ENCODE data around the gene IER5L. TPM values are rescaled to one million over a fixed set of nuclear protein-coding genes. Genes with fewer than 3 reads are reported as not detected.

IER5L gene
- total and polyA plus RNA-seq, 4 donors = 12.6 to 31.5 (median 24.1) TPM

DNA sequence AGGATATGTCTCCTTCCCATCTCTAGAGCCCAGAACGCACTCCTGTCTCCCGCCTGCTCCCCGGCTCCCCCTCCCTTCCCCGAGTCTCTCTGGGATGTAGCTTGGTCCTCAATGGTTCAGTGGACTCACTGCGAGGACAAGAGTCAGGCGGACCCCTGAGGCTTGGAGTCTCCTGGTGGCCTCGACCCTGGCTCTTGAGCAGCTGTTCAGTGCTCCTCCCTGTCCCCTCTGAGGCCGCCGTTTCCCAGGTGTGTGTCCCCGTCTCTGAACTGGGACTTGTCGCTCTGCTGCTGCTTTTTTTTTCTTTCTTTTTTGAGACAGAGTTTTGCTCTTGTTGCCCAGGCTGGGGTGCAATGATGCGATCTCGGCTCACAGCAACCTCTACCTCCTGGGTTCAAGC, 44.8 kb upstream of the IER5L start:
- ATAC-seq (ENCODE audit: insufficient read depth, low FRiP score) = no peak
- Histone ChIP-seq H3K27me3 (ENCODE audit: control insufficient read depth in 3 of 3, insufficient read depth in 3 of 3, low read length in 2 of 3) (no peaks in the 10 kb centered on the region), H3K36me3 (ENCODE audit: control insufficient read depth in 4 of 4, insufficient read depth in 4 of 4, low read length in 4 of 4) (no peaks in the 10 kb centered on the region), H3K9ac (ENCODE audit: insufficient read depth in 1 of 2, low read length in 2 of 2) (no peak overlapping the region), H3K4me1 (ENCODE audit: control insufficient read depth in 5 of 5, insufficient read depth in 5 of 5, low read length in 5 of 5) (no peaks in the 10 kb centered on the region), H3K4me3 (no peak overlapping the region), H3K27ac (ENCODE audit: low read depth in 1 of 2, low read length in 1 of 2) (no peak overlapping the region), H3K9me3 (ENCODE audit: control insufficient read depth in 4 of 4, insufficient read depth in 3 of 4, low read length in 3 of 4) (no peaks in the 10 kb centered on the region)
- WGBS, 2 donors = 93 to 94% methylated on average over 13 of the region's 13 CpGs
- TF ChIP-seq, protein P1, sequence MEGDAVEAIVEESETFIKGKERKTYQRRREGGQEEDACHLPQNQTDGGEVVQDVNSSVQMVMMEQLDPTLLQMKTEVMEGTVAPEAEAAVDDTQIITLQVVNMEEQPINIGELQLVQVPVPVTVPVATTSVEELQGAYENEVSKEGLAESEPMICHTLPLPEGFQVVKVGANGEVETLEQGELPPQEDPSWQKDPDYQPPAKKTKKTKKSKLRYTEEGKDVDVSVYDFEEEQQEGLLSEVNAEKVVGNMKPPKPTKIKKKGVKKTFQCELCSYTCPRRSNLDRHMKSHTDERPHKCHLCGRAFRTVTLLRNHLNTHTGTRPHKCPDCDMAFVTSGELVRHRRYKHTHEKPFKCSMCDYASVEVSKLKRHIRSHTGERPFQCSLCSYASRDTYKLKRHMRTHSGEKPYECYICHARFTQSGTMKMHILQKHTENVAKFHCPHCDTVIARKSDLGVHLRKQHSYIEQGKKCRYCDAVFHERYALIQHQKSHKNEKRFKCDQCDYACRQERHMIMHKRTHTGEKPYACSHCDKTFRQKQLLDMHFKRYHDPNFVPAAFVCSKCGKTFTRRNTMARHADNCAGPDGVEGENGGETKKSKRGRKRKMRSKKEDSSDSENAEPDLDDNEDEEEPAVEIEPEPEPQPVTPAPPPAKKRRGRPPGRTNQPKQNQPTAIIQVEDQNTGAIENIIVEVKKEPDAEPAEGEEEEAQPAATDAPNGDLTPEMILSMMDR (IDR thresholded peaks at IDR 0.05; ENCODE audit: control extremely low read depth, extremely low read depth) = no peak
- DNase-seq = no peak

DNA sequence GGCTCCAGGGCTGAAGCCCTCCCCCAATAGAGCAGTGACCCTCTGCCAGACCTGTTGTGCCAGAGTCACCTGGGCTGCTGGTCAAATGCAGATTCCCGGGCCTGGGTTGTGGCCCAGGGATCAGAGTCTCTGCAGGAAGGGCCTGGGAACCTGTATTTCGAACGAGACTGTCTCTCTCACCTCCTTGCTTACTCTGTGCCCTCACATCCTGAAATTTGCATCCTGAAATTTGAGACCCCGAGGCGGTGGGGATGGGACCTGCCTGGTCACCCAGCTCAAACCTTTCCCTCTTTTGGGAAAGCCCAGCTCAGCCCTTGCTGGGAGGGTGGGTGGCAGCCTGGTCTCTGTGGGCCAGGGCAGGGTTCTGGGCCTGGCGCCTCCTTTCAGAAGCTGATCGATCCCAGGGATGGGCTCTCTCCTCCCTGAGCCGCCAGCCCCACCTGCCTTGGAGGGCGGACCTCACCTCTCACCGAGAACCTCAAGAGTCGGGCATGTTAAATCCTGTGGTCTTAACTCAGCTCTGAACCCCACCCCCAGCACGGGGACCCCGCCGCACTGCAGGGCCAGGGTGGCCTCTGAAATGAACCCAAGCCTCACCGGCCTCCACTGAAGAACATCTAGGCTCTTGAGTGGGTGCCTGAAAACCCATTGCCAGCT, 44.0 kb upstream of the IER5L start:
- Histone ChIP-seq H3K27me3 (ENCODE audit: control insufficient read depth in 3 of 3, insufficient read depth in 3 of 3, low read length in 2 of 3) (no peaks in the 10 kb centered on the region), H3K27ac (ENCODE audit: low read depth in 1 of 2, low read length in 1 of 2) (no peak overlapping the region), H3K9me3 (ENCODE audit: control insufficient read depth in 4 of 4, insufficient read depth in 3 of 4, low read length in 3 of 4) (no peaks in the 10 kb centered on the region), H3K4me1 (ENCODE audit: control insufficient read depth in 5 of 5, insufficient read depth in 5 of 5, low read length in 5 of 5) (no peaks in the 10 kb centered on the region), H3K9ac (ENCODE audit: insufficient read depth in 1 of 2, low read length in 2 of 2) (no peak overlapping the region), H3K36me3 (ENCODE audit: control insufficient read depth in 4 of 4, insufficient read depth in 4 of 4, low read length in 4 of 4) (no peaks in the 10 kb centered on the region), H3K4me3 (no peak overlapping the region)
- DNase-seq (no peak), ATAC-seq (ENCODE audit: insufficient read depth, low FRiP score) (no peak)
- TF ChIP-seq, protein P1 (IDR thresholded peaks at IDR 0.05; ENCODE audit: control extremely low read depth, extremely low read depth) = no peak
- 88 to 95% methylated on average over 15 of the region's 15 CpGs for WGBS, 2 donors

DNA sequence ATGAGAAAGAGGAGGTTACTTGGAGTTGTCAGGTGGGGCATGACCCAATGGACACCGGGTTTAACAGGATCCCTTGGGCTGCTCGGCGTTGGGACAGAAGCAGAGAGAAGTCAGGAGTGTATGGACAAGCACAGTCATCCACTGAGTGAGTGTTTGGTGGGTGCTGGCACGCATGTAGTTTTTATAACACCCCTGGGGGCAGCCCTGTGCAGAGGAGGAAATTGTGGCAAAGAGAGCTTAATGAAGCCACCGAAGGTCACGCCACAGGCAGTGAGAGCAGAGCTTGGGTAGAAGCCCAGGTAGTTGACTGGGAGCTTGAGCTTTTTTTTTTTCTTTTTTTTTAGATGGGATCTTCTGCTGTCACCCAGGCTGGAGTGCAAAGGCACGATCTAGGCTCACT, 43.2 kb upstream of the IER5L start:
- WGBS, 2 donors = 67 to 71% methylated on average over 7 of the region's 7 CpGs
- Histone ChIP-seq H3K4me3 (no peak overlapping the region), H3K9ac (ENCODE audit: insufficient read depth in 1 of 2, low read length in 2 of 2) (no peak overlapping the region), H3K27ac (ENCODE audit: low read depth in 1 of 2, low read length in 1 of 2) (no peak overlapping the region), H3K36me3 (ENCODE audit: control insufficient read depth in 4 of 4, insufficient read depth in 4 of 4, low read length in 4 of 4) (no peaks in the 10 kb centered on the region), H3K27me3 (ENCODE audit: control insufficient read depth in 3 of 3, insufficient read depth in 3 of 3, low read length in 2 of 3) (no peaks in the 10 kb centered on the region), H3K9me3 (ENCODE audit: control insufficient read depth in 4 of 4, insufficient read depth in 3 of 4, low read length in 3 of 4) (no peaks in the 10 kb centered on the region), H3K4me1 (ENCODE audit: control insufficient read depth in 5 of 5, insufficient read depth in 5 of 5, low read length in 5 of 5) (no peaks in the 10 kb centered on the region)
- TF ChIP-seq, protein P1 (IDR thresholded peaks at IDR 0.05; ENCODE audit: control extremely low read depth, extremely low read depth) = no peak
- ATAC-seq (ENCODE audit: insufficient read depth, low FRiP score) (no peak), DNase-seq (no peak)

DNA sequence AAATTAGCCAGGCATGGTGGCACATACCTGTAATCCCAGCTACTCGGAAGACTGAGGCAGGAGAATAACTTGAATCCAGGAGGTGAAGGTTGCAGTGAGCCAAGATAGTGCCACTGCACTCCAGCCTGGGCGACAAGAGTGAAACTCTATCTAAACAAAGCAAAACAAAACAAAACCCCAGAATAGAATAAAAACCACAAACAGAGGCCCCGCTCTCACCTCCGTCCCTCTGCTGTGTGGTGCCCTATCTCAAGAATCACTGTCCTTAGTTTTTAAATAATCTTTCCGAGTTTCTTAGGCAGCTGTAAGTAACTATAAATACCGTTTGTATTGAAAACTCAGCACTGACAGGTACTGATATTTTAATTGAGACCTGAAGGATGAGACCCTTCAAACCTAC, 42.7 kb upstream of the IER5L start:
- Histone ChIP-seq H3K27ac (ENCODE audit: low read depth in 1 of 2, low read length in 1 of 2) (no peak overlapping the region), H3K36me3 (ENCODE audit: control insufficient read depth in 4 of 4, insufficient read depth in 4 of 4, low read length in 4 of 4) (no peaks in the 10 kb centered on the region), H3K9ac (ENCODE audit: insufficient read depth in 1 of 2, low read length in 2 of 2) (no peak overlapping the region), H3K4me3 (no peak overlapping the region), H3K4me1 (ENCODE audit: control insufficient read depth in 5 of 5, insufficient read depth in 5 of 5, low read length in 5 of 5) (no peaks in the 10 kb centered on the region), H3K9me3 (ENCODE audit: control insufficient read depth in 4 of 4, insufficient read depth in 3 of 4, low read length in 3 of 4) (no peaks in the 10 kb centered on the region), H3K27me3 (ENCODE audit: control insufficient read depth in 3 of 3, insufficient read depth in 3 of 3, low read length in 2 of 3) (no peaks in the 10 kb centered on the region)
- no peak for ATAC-seq (ENCODE audit: insufficient read depth, low FRiP score)
- WGBS, 2 donors = 83% methylated on average over 6 of the region's 6 CpGs
- TF ChIP-seq, protein P1 (IDR thresholded peaks at IDR 0.05; ENCODE audit: control extremely low read depth, extremely low read depth) = no peak
- DNase-seq = no peak
